NK-92 treated with Interleukin-12 subunit alpha and Interleukin-12 subunit beta, amount 100 ng/mL, for 24 hours (cell line): Measurements from ENCODE around the gene TSEN54.

Experiments used
- DNase-seq: peaks from one replicate; lab custom pipeline; 2025; lab: John Stamatoyannopoulos, UW

Gene TSEN54

DNA sequence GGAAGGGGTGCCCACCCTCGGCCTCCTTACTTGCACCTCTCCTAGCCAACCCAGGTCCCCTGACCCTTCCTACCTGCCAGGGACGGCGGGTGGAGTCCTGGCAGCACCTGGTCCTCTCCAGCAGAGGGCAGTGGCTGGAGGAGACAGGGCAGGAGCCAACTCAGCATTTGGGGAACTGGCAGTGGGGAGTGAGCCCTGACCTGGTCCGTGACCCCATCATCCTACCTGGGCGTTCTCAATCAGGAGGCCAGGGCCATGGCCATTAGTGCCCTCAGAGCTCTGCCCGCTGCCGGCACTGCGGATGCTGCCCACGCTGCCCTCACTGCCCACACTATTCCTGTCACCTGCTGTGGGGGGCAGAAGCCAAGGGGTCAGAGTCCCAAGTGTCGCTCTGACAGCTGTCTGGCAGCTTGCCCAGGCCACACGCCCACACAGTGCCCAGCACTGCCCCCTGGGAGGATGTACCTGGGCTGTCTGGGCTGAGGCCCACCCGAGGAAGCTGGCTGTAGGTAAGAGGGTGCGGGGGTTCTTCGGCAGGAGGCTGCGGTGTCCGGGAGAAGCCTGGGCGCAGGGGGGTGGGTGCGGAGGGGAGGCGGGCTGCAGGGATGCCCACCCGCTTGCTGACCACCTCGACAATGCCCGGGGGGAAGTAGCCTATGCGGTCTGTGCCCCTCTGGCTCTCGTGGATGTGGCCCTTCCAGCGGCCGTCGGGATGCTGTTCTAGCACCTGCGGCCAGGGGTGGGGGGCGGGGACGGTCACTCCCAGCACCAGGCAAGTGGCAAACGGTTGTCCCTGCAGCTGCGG lies 11.8 kb upstream of the TSEN54 start:
- peak; percentile 26 for DNase-seq

DNA sequence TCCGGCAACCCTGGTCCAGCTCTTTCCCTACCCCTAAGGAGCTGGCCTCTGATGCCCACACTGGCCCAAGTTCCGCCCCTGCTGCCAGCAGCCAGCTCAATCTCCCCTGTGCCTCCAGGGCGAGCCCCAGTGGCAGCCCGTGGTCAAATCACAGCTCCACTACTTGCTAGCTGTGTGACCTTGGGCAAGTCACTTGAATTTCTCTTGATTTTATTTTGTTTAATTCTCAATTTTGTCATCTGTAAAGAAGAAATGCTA lies 11.2 kb upstream of the TSEN54 start:
- DNase-seq, result no peak

GRCh38 chr17:75505640-75506039 lies 10.7 kb upstream of the TSEN54 start:
- DNase-seq, result no peak

DNA sequence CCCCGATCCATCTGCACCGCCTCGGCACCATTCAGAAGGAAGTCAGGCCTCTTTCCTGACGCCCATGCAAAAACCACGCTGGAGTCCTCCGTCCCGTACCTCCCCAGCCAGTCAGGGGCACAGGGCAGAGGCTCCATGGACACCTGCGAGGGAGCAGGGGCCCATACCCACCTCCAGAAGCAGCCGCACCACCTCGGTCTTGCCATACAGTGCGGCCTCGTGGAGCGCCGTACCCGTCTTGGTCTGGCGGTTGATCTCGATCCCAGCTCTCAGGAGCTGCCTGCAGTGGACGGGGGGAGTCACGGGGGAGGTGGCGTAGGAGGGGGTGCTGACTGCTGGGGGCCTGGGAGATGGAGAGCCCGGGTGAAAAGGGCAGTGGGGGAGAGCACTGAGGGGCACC lies 10.2 kb upstream of the TSEN54 start:
- no peak for DNase-seq

- DNase-seq, result no peak
Measured at GRCh38 chr17:75506888-75507287, 9.4 kb upstream of the TSEN54 start.

- DNase-seq, result no peak
Measured at GRCh38 chr17:75507733-75508719, 8.3 kb upstream of the TSEN54 start.

- DNase-seq, result no peak
Measured at GRCh38 chr17:75508931-75509361, 7.4 kb upstream of the TSEN54 start.

DNA sequence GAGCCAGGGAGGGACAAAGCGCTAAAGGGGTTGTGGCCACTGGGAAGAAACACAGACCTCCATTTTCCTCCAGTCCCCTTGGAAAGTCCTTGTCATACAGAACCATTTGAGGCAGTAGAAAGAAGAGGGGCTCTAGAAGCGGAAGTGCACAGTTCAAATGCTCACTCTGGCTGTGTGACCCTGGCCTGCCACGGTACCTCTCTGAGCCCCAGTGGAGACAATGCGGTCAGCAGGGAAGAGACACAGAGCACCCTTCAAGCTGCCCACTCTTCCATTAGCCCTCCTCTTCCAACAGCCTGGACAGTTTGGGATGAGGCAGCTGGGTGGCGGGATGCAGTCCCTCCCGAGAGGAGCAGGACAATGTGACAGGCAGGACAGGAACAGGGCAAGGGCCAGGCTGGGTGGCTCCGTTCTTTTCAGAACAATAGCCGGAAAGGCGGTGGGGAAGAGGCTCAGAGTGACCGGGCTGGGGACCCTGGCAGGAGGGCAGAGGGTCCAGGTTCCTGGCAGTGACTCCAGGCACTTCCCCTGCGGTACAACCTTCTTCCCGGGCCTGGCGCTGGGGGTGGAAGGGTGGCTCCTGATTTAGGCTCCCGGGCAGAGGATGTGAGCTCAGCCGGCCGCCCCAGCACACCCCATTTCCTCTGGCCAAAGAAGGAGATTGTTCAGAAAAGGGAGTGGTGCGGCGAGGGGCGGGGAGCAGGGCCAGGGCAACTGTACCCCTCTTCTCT lies 6.6 kb upstream of the TSEN54 start:
- DNase-seq, result no peak

- no peak for DNase-seq
Measured at GRCh38 chr17:75511270-75511609, 5.1 kb upstream of the TSEN54 start.

GRCh38 chr17:75511610-75512575 lies 4.4 kb upstream of the TSEN54 start:
- DNase-seq, result no peak

DNA sequence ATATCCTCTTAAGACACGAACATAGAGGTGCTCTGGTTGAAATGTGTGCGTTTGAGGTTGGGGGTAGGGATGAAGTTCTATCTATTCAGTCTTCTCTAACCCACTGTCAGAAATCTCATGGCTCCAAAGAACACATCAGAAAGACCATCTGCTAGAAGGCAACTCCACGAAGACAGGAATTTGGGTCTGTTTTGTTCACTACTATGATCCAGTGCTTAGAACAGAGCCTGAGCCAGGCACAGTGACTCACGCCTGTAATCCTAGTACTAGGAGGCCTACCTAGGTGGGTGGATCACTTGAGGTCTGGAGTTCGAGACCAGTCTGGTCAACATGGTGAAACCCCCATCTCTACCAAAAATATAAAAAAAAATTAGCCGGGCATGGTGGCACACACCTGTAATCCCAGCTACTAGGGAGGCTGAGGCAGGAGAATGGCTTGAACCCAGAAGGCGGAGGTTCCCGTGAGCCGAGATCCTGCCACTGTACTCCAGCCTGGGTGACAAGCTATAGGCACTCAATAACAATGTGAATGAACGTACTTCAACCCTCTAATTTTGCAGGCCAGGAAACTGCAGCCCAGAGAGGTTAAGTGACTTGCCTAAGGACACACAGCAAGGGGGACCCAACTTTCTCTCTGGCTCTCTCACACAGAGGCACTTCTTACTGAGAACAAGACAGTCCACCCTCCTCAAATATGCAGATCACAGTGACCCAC lies 3.2 kb upstream of the TSEN54 start:
- DNase-seq, result no peak

DNA sequence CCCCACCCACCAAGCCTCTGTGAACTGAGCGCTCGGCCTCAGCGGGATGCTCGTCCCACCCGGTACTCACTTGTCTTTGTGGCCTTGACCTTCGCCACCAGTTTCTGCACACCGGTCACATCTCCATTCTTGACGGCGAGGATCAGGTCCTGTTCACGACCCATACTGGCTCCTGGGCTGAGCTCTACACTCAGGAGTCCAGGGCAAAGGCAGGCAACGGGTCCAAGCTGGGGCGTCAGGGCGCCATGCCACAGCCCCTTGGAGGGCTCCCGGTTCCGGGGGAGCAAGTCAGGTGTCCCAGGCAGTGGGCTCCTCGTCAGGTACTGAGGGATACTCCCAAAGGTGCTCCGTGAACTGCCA lies 2.7 kb upstream of the TSEN54 start:
- no peak for DNase-seq

DNA sequence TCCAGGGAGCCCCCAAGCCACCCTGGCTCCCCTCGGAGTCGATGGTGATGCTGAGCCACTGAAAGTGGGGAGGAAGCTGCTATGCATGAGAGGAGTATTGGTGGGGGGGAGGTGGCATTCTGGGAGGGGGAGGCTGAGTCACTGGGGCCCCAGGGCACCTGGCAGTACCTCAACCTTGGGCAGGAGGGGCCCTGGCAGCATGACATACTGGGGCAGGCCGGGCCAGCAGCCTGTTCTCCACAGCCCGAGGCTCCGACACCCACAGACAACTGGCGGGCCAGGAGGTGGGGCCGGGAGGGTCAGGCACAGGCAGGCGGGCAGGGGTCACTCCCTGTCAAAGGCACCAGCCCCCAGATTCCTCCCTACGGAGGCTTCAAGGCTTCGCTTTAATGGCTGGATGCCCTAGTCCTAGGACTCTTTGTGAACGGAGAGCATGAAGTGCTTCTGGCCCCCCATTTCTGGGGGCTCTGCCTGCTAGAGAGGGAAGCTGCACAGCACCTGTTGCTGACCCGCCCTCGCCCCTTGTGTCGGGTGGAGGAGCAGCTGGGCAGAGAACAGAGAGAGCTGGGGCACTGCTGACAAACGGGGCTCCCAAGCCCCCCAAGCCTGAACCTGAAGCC lies 1.9 kb upstream of the TSEN54 start:
- no peak for DNase-seq

GRCh38 chr17:75514919-75515495 lies 1.3 kb upstream of the TSEN54 start:
- no peak for DNase-seq

DNA sequence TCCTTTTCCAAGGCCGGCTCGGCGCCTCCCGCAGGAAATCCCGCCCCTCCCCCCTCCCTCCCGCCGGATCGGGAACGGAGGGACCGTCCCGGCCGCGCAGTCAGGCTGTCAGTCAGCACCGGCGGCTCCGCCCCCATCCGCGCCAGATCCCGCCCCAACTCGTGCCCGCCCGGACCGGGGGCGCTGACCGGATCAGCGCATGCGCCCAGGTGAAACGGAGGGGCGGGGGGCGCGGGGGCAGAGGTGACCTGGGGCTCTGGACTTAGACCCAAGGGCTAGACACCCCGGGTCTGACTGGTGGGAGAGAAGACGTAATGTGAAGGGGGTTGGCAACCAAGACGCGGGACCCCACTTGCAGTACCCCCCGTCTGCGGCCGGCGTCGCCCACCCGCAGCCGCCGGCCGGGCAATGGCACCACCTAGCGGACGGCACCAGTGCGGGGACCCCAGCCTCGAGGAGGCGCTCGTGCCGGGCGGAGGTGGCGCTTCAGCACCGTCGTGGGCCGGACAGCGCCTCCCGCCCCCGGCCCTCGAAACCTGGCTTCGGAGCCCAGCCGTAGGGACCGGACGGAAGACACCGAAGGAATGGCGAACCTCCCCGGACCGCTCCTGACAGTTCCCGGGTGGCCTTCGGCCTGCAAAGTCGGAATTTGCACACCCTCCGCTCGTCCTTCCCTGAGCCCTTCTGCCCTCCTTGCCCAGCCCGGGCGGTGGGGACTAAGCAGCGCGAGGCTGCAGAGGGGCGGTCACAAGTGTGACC lies 653 bp upstream of the TSEN54 start, which contains the start of gene CASKIN2:
Gene CASKIN2 (minus strand): TSS at position 42 of the 759 bp plus-strand sequence. CDS start 1,733 bp downstream, outside the sequence.
- peak; percentile 64 for DNase-seq

GRCh38 chr17:75516619-75517296 lies 430 bp downstream of the TSEN54 start:
- DNase-seq, result peak; percentile 50

- DNase-seq, result peak; percentile 45
Measured at GRCh38 chr17:75517297-75517865, 1.1 kb downstream of the TSEN54 start.

GRCh38 chr17:75518201-75518600 lies 1.9 kb downstream of the TSEN54 start:
- DNase-seq, result peak; percentile 18
